Mononuclear cell (primary cell): ENCODE results near the gene OGFOD2. TPM values are rescaled to one million over a fixed set of nuclear protein-coding genes. Genes with fewer than 3 reads are reported as not detected.
"Not testable (repeated sequence)": the region's sequence is repeated elsewhere in the genome, so short reads cannot be mapped to it uniquely, and the experiment has no call there.

Source experiments
- H3K27me3 ChIP-seq: 2 replicates; pipeline ENCODE4 v1.6.0; 2011; ENCODE audit warnings: low read length, control low read depth; ENCODE audit not compliant: insufficient read depth
- H3K4me1 ChIP-seq: 2 replicates; pipeline ENCODE4 v1.5.1; 2011; ENCODE audit warnings: mild to moderate bottlenecking, low read length, control low read depth; ENCODE audit not compliant: insufficient read depth
- H3K4me3 ChIP-seq: 2 replicates; pipeline ENCODE4 v1.5.1; 2011; ENCODE audit warnings: mild to moderate bottlenecking, low read length, moderate library complexity
- H3K9me3 ChIP-seq: 2 replicates; pipeline ENCODE4 v1.5.1; 2011; ENCODE audit warnings: low read depth, mild to moderate bottlenecking, control low read depth, low read length
- total RNA-seq: library from RNA; depleted of rRNA; stranded (reverse); fragments of >200 nt; gene quantifications from one replicate; pipeline ENCODE4 v1.2.3, GENCODE V29; 2012

The OGFOD2 gene
- total RNA-seq, result 4.5 TPM

GRCh38 chr12:122974892-122975789, at the start of gene OGFOD2:
OGFOD2 (plus strand) TSS chr12:122975244; CDS start chr12:122975252, 8 bp downstream.
- peaks cover 42% of the 10 kb centered on the region for H3K4me1 ChIP-seq
- H3K27me3 ChIP-seq, result no peaks in the 10 kb centered on the region
- no peaks in the 10 kb centered on the region for H3K9me3 ChIP-seq
- peak within 1 kb of the TSS; percentile 93 for H3K4me3 ChIP-seq

- Histone ChIP-seq H3K9me3 (no peaks in the 10 kb centered on the region), H3K27me3 (no peaks in the 10 kb centered on the region), H3K4me1 (peaks cover 17% of the 10 kb centered on the region), H3K4me3 (no peak overlapping the region)
These were observed 47.2 kb upstream of the OGFOD2 start for GRCh38 chr12:122927756-122928403.

- H3K27me3 ChIP-seq, result no peaks in the 10 kb centered on the region
- H3K4me1 ChIP-seq, result peaks cover 17% of the 10 kb centered on the region
- no peak overlapping the region for H3K4me3 ChIP-seq
- H3K9me3 ChIP-seq, result no peaks in the 10 kb centered on the region
These were observed 46.5 kb upstream of the OGFOD2 start for GRCh38 chr12:122928404-122929147.

- Histone ChIP-seq H3K4me3 (no peak overlapping the region), H3K9me3 (no peaks in the 10 kb centered on the region), H3K4me1 (peaks cover 17% of the 10 kb centered on the region), H3K27me3 (no peaks in the 10 kb centered on the region)
These were observed 45.9 kb upstream of the OGFOD2 start for GRCh38 chr12:122929148-122929538.

GRCh38 chr12:122929812-122930211, 45.2 kb upstream of the OGFOD2 start:
- peaks cover 17% of the 10 kb centered on the region for H3K4me1 ChIP-seq
- no peaks in the 10 kb centered on the region for H3K27me3 ChIP-seq
- H3K9me3 ChIP-seq, result no peaks in the 10 kb centered on the region
- H3K4me3 ChIP-seq, result no peak overlapping the region

GRCh38 chr12:122932207-122932606, 42.8 kb upstream of the OGFOD2 start:
- Histone ChIP-seq H3K9me3 (no peaks in the 10 kb centered on the region), H3K4me3 (no peak overlapping the region), H3K27me3 (no peaks in the 10 kb centered on the region), H3K4me1 (peaks cover 10% of the 10 kb centered on the region)

GRCh38 chr12:122934722-122935121, 40.3 kb upstream of the OGFOD2 start:
- H3K4me1 ChIP-seq, result no peaks in the 10 kb centered on the region
- no peak overlapping the region for H3K4me3 ChIP-seq
- H3K9me3 ChIP-seq, result no peaks in the 10 kb centered on the region
- no peaks in the 10 kb centered on the region for H3K27me3 ChIP-seq

GRCh38 chr12:122935318-122935717, 39.7 kb upstream of the OGFOD2 start:
- Histone ChIP-seq H3K4me1 (no peaks in the 10 kb centered on the region), H3K4me3 (no peak overlapping the region), H3K27me3 (no peaks in the 10 kb centered on the region), H3K9me3 (no peaks in the 10 kb centered on the region)

- no peaks in the 10 kb centered on the region for H3K27me3 ChIP-seq
These were observed 37.4 kb upstream of the OGFOD2 start for GRCh38 chr12:122937622-122938091.

GRCh38 chr12:122939125-122939524, 35.9 kb upstream of the OGFOD2 start:
- Histone ChIP-seq H3K27me3 (no peaks in the 10 kb centered on the region), H3K4me3 (no peak overlapping the region), H3K4me1 (peaks cover 16% of the 10 kb centered on the region), H3K9me3 (no peaks in the 10 kb centered on the region)

More at GRCh38 chr12:122937622-122938091, 37.4 kb upstream of the OGFOD2 start:
- Histone ChIP-seq H3K4me1 (peaks cover 8% of the 10 kb centered on the region), H3K9me3 (no peaks in the 10 kb centered on the region), H3K4me3 (no peak overlapping the region)

- H3K4me1 ChIP-seq, result peaks cover 22% of the 10 kb centered on the region
- H3K4me3 ChIP-seq, H3K9me3 ChIP-seq, H3K27me3 ChIP-seq: not testable (repeated sequence)
These were observed 33.7 kb upstream of the OGFOD2 start for GRCh38 chr12:122941351-122941750.

- Histone ChIP-seq H3K4me1 (peaks cover 35% of the 10 kb centered on the region), H3K9me3 (no peaks in the 10 kb centered on the region), H3K4me3 (no peak overlapping the region), H3K27me3 (no peaks in the 10 kb centered on the region)
These were observed 32.4 kb upstream of the OGFOD2 start for GRCh38 chr12:122942637-122943036.

- Histone ChIP-seq H3K27me3 (no peaks in the 10 kb centered on the region), H3K4me1 (peaks cover 40% of the 10 kb centered on the region), H3K4me3 (no peak overlapping the region), H3K9me3 (no peaks in the 10 kb centered on the region)
These were observed 31.8 kb upstream of the OGFOD2 start for GRCh38 chr12:122943196-122943595.

- no peaks in the 10 kb centered on the region for H3K27me3 ChIP-seq
- H3K9me3 ChIP-seq, result no peaks in the 10 kb centered on the region
- no peak overlapping the region for H3K4me3 ChIP-seq
- H3K4me1 ChIP-seq, result peaks cover 42% of the 10 kb centered on the region
These were observed 30.1 kb upstream of the OGFOD2 start for GRCh38 chr12:122944605-122945592.
